GM18519 (cell line): Measurements from ENCODE around the gene TRPM1.

Experiments
- ATAC-seq: cut with Tn5 transposase; IDR thresholded peaks from one replicate; pipeline ENCODE4 v1.9.1; 2021; ENCODE audit warnings: mild to moderate bottlenecking, moderate library complexity; ENCODE audit not compliant: unreplicated experiment, low FRiP score

TRPM1 gene

DNA sequence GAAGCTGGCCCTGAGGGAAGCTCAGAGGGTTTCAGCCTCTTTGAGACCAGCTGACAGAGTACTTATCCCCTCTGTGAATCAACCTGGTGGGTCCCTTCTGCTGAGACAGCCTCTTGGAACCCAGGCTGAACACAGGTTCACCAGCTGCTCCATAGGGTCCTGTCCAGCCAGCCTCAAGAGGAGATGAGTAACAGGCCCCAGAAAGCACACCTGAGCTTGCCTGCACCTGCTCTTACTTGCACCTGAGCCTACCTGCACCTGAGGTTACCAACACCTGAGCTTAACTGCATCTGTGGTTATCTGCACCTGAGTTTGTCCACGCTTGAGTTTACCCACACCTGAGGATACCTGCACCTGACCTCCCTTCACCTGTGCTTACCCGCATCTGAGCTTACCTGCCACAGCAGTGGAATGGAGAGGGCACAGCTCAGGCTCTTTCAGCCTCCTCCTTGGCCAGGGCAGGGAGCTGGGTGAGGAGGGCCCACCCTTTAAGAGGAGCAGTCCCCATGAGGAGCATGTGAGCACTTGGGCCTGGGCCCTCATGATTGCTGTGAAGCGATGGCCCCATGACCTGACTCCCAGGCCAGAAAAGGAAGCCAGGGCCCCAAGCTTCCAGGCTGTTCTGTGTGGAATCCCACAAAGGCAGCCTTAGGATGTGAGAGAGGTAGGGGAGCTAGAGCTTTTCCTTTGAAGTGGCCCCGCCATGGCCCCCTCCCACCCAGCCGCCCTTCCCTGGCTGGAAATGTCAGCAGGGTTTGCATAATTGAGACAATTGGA lies at the start of gene TRPM1:
TRPM1 (minus strand) TSS at position 464 of the 777 bp plus-strand sequence. CDS start 20,370 bp downstream, outside the sequence.
- no peak for ATAC-seq

DNA sequence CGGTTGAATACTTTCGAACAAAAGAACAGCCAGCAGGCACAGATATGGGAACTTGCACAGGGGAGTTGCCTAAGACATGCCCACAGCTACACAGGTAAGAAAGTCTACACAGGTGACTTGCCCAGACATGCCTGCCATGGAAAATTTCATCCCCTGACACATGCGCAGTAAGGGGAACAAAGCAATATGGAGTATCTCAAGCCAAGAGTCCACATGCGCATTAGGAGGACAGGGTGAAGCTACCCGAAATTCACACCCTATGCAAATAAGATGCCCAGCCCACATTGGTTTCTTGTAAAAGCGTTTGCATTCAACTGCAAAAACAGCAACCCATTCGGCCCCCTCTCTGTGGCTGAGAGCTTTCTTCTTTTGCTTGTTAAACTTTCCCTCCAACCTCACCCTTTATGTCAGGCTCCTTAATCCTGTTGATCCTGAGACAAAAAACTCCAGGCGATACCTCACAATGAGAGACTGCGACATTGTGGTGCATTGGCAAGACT lies 49.3 kb upstream of the TRPM1 start:
- ATAC-seq = no peak

DNA sequence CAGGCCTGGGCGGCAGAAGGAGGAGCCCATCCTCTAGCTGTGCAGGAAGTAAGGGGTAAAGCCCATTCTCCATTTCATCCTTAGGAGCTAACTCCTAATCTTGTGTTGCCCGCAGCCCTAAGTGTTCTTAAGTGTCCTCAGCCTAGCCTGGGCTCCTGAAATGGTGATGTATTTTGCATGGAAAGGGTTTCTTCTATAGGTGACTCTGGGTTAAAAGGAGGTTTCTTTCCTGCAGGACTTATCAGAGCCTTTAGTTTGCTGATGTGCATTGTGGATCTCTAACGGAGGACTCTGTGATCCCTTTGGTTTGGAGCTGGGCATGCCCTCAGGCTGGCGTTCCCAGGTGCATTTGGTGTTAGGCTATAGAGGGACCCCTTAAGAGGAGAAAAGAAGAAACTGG lies 48.5 kb upstream of the TRPM1 start:
- no peak for ATAC-seq

DNA sequence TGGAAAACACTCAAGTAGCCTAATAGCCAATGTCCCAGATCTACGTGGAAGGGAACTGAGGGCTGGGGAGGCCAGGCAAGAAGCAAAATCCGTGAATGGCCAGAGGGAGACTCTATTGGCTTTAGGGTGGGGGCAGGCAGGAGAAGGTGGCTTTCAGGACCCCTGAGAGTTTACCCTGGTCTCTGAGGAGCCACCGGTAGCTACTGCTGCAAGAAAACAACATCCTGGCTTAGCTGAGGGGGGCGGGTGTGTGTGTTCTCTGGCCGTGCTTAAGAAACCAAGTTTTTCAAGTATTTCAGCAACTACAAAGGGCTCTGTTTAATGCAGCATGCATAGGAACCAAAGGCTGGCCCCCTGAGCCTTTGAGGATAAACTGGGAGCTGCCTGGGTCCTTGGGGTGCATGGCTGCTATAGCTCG lies 47.6 kb upstream of the TRPM1 start:
- no peak for ATAC-seq

DNA sequence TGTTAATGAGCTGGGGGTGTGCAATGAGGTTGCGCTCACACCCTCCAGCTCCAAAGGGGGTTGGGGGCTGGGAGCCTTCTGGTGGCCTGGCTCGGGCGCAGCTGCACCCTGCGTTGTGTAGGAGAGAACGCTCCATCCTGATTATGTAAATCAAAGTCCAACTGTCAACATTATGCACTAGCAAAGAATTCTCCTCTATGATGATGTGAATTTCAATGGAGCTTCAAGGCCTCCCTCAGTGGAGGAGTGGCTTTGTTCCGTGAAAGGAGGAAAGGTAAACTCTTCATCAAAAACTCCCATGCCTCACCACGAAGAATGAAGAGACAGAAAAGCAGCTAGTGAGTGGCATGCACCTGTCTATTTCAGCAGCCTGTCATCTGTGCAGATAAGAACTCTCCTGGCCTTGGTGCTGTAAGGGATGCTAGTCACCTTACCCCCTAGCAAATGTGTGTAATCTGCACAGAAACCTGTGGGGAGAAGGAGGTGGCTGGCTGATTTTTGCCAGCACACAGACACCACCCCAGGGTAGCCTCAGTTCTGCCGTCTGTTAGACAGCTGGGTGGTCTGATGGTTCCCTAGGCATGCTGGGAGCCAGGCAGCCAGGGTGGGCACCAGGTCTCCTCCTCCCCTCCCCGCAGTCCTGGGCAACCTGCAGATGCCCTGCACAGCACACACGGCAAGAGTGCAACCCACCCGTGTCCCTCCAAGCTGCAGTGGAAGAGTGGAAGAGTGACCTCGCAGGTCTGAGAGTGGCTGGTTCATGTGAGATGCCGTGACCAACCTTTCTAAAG lies 47.0 kb upstream of the TRPM1 start:
- no peak for ATAC-seq

DNA sequence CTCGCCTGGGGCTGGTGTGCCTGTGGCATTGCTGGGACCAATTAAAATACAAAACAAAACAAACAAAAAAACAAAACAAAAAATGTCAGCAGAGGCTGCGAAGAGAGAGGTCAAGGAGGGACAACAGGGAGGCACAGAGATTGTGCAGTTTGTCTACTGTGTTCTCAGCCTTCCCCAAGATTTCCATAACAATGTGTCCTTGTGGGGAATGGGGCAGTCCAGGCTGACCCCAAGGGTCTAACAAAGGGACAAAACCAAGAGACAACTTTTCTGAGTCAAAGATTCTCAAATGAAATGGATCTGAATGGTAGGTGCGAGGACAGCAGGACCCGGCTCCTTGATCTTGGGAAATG lies 46.4 kb upstream of the TRPM1 start:
- ATAC-seq = no peak

DNA sequence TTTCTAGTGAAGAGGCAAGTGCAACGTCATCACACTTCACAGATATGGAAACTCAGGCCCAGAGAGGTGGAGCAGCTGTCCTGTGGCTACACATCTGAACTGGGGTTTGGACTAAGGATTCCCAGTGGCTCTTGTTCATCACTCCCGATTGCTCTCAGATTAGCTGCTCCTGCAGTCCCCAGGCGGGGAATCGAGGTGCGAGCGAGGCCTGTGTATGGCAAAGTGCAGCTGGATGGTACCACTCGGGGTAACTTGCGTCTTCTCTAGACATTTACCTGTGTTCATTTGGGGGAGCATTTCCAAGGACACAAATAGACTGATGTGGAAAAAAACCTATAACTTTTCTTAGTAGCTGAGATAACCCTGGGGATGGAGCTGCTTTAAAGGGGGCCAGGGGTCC lies 45.9 kb upstream of the TRPM1 start:
- ATAC-seq = no peak

GRCh38 chr15:31145271-31145911 lies 43.9 kb upstream of the TRPM1 start:
- no peak for ATAC-seq

DNA sequence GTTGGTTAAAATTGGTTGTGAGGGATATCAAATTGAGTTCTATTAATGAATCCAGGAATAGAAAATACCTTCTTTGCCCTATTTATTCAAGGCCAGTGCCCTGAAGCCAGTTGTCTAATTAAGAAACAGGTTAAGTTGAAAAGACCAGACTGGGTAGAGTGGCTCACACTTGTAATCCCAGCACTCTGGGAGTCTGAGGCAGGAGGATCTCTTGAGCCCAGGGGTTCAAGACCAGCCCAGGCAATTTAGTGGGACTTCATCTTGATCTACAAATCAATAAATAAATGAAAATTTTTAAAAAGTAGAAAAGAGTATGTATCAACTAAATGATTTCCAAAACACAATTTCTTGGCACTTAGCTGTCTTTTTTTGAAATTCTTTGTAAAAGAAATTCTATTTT lies 40.3 kb upstream of the TRPM1 start:
- ATAC-seq = no peak

GRCh38 chr15:31136607-31137328 lies 35.2 kb upstream of the TRPM1 start:
- ATAC-seq = no peak

- ATAC-seq = no peak
Observed at GRCh38 chr15:31136016-31136415, 34.5 kb upstream of the TRPM1 start.

DNA sequence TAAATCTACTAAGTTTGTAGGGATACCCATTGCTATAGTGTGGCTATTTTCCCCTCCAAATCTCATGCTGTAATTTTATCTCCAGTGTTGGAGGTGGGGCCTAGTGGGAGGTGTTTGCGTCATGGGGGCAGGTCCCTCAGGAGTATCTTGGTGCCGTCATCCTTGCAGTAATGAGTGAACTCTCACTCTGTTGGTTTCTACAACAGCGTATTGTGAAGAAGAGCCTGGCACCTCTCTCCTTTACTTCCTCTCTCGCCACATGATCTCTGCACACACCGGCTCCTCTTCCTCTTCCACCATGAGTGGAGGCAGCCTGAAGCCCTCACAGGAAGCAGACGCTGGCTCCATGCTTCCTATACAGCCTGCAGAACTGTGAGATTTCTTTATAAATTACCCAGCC lies 34.0 kb upstream of the TRPM1 start:
- ATAC-seq = no peak

GRCh38 chr15:31133890-31134289 lies 32.4 kb upstream of the TRPM1 start:
- ATAC-seq = no peak

DNA sequence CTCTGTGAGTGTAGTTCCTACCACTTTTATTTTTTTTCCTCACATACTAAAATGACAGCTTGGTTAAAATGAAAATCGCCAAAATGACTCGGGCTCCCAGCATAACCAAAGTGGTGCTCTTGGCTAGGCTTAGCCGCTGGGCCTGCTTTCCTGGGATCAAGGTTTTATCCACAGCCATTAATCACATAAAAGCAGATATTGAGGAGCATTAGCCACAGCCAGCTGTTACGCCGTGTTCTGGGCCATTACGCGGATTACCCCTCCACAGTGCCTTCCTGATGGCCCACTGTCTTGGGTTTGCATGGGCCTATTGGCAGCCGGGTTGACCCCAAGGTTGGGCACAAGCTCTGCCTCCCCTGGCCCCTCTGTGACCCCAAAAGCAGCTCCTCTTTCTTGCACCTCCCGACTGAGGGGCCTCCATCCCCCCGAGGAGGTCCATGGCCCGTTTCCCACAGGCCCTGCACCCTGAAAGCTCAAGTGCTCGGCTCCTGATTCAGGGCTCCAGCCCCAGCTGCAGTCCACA lies 30.4 kb upstream of the TRPM1 start:
- ATAC-seq = no peak

- ATAC-seq = no peak
Observed at GRCh38 chr15:31130576-31131237, 29.2 kb upstream of the TRPM1 start.

DNA sequence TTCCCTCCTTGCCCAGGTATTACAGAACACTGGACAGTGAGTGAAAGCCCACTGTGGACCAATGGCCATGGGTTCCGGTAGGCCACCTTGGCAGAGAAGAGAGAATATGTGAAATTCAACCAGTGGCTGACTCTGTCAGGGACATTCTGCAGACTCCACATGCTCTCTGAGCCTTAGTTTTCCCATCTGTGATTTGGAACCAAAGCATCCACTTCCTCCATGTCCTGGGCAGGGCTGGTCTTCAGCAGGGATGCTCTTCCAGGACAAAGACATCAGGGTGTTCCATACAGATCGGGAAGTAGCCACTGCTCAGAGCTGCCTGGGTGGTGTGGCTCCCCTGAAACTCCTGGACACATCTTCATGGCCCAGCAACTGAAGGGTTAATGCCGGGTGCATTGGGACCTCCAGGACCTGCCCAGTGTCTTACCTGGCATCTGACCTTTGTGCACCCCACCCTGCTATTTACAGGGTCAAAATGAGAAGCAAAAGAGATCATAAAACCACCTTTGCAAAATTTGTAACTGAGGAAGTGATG lies 28.3 kb upstream of the TRPM1 start:
- no peak for ATAC-seq

DNA sequence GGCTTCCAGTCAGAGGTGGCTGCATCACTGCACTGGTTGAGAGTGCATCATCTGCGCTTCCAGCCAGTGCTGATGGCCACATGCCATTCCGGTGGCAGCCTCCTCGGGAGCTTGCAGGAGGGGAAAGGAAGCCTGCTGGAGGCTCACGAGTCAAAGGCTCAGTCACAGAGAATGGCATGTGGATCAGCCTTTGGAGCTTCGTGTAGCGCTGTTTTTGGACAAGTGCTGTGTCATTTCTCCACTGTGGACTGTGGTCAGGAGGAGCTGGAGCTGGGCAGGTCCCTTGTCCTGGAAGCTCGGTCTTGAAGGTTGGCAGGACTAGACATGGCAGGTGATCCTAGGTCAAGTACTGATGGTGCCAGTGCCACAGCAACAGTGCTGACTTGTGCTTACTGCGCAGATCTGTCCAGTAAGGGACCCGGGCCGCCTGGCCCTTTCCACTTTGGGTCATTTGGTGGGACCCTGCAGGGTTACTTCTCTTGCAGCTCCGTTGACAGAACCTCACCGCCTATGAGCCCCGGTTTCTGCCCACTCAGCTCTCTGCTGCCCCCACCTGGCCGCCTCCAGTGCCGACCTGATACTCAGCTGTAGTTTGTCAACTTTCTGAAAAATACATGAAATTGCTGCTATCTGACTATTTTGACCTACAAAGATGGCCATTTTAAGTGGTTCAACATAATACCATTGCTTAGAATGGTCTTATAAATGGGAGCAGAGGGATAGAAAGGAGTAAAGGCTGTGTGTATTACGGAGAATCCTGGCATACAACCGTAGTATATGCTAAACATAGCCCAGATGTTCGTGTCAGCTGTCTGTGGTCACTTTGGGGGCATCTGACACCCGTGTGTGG lies 27.6 kb upstream of the TRPM1 start:
- no peak for ATAC-seq

GRCh38 chr15:31128477-31128876 lies 27.0 kb upstream of the TRPM1 start:
- ATAC-seq = no peak
